Left ventricle myocardium inferior (tissue), 1 donor: ENCODE measurements around the gene PDZD2. TPM values are rescaled to one million over a fixed set of nuclear protein-coding genes. Genes with fewer than 3 reads are reported as not detected.

Experiments
- DNase-seq: peaks from one replicate; pipeline ENCODE4 v3.0.0-alpha.2; 2020
- H3K27ac ChIP-seq: fragments of 200-600 bp; replicated peaks from 2 replicates; pipeline ENCODE4 v1.8.0; 2021
- H3K27me3 ChIP-seq: fragments of 200-600 bp; 2 replicates; pipeline ENCODE4 v1.8.0; 2021; ENCODE audit warnings: low read depth
- H3K36me3 ChIP-seq: fragments of 200-600 bp; 2 replicates; pipeline ENCODE4 v1.8.0; 2021
- H3K4me1 ChIP-seq: fragments of 200-600 bp; 2 replicates; pipeline ENCODE4 v1.8.0; 2021
- H3K4me3 ChIP-seq: fragments of 200-600 bp; 2 replicates; pipeline ENCODE4 v1.8.0; 2021; ENCODE audit warnings: mild to moderate bottlenecking, moderate library complexity
- H3K9me3 ChIP-seq: fragments of 200-600 bp; replicated peaks from 2 replicates; pipeline ENCODE4 v1.8.0; 2021
- CTCF ChIP-seq: fragments of 200-600 bp; IDR thresholded peaks from 2 replicates; pipeline ENCODE4 v1.8.0; 2021; ENCODE audit warnings: antibody characterized with exemption, mild to moderate bottlenecking, borderline replicate concordance
- intact Hi-C: fragments of 100-400 bp; cut with micrococcal nuclease; formaldehyde crosslinking; loops from one replicate; pipeline ENCODE4 v1.11.0; 2022
- total RNA-seq: library from RNA; stranded (reverse); fragmentation: NEBNext Ultra II Directional; extraction: Animal tissue kit (Norgen Biotek cat#: 25700); gene quantifications from one replicate; pipeline ENCODE4 v1.2.1, GENCODE V29; 2021
- donor health status: DM: no; HTN: yes; CAD: no; lungs with severe emphysema.

PDZD2 gene
- total RNA-seq, 1 donor from 2014 or later, result 120 TPM

GRCh38 chr5:32147959-32148358 lies 509.0 kb downstream of the PDZD2 start:
- Histone ChIP-seq H3K4me1 (peaks cover 98% of the 10 kb centered on the region), H3K9me3 (no peaks in the 10 kb centered on the region), H3K4me3 (no peak overlapping the region), H3K27me3 (no peaks in the 10 kb centered on the region), H3K27ac (peak overlapping the region; percentile 71), H3K36me3 (no peaks in the 10 kb centered on the region)
- TF ChIP-seq CTCF, result no peak
- DNase-seq, result no peak
- intact Hi-C loops, result no loop called here

- H3K27ac ChIP-seq, result peak overlapping the region; percentile 58
- H3K27me3 ChIP-seq, result no peaks in the 10 kb centered on the region
- no peaks in the 10 kb centered on the region for H3K36me3 ChIP-seq
- no peak overlapping the region for H3K4me3 ChIP-seq
- no peaks in the 10 kb centered on the region for H3K9me3 ChIP-seq
- DNase-seq, result no peak
- TF ChIP-seq CTCF, result no peak
- intact Hi-C loops, result no loop called here
- peaks cover 100% of the 10 kb centered on the region for H3K4me1 ChIP-seq
Observed at GRCh38 chr5:32150366-32150765, 511.4 kb downstream of the PDZD2 start.

- no peak overlapping the region for H3K4me3 ChIP-seq
- TF ChIP-seq CTCF, result no peak
- H3K27ac ChIP-seq, result peak overlapping the region; percentile 58
- DNase-seq, result no peak
- no peaks in the 10 kb centered on the region for H3K27me3 ChIP-seq
- no peaks in the 10 kb centered on the region for H3K36me3 ChIP-seq
- no peaks in the 10 kb centered on the region for H3K9me3 ChIP-seq
- intact Hi-C loops, result no loop called here
- peaks cover 93% of the 10 kb centered on the region for H3K4me1 ChIP-seq
Observed at GRCh38 chr5:32151198-32151597, 512.3 kb downstream of the PDZD2 start.

GRCh38 chr5:32153723-32154122 lies 514.8 kb downstream of the PDZD2 start:
- Histone ChIP-seq H3K4me1 (peaks cover 91% of the 10 kb centered on the region), H3K36me3 (no peaks in the 10 kb centered on the region), H3K4me3 (no peak overlapping the region), H3K27me3 (no peaks in the 10 kb centered on the region), H3K9me3 (no peaks in the 10 kb centered on the region), H3K27ac (peak overlapping the region; percentile 53)
- DNase-seq, result no peak
- intact Hi-C loops, result no loop called here
- TF ChIP-seq CTCF, result no peak

- intact Hi-C loops, result no loop called here
- H3K4me1 ChIP-seq, result peaks cover 91% of the 10 kb centered on the region
- no peak overlapping the region for H3K27ac ChIP-seq
- no peak for TF ChIP-seq CTCF
- no peaks in the 10 kb centered on the region for H3K27me3 ChIP-seq
- H3K4me3 ChIP-seq, result no peak overlapping the region
- no peak for DNase-seq
- H3K36me3 ChIP-seq, result no peaks in the 10 kb centered on the region
- H3K9me3 ChIP-seq, result no peaks in the 10 kb centered on the region
Observed at GRCh38 chr5:32155211-32155610, 516.3 kb downstream of the PDZD2 start.

GRCh38 chr5:32156635-32157034 lies 517.7 kb downstream of the PDZD2 start:
- Histone ChIP-seq H3K9me3 (no peaks in the 10 kb centered on the region), H3K27ac (peak overlapping the region; percentile 7), H3K27me3 (no peaks in the 10 kb centered on the region), H3K4me3 (no peak overlapping the region), H3K4me1 (peaks cover 81% of the 10 kb centered on the region), H3K36me3 (no peaks in the 10 kb centered on the region)
- TF ChIP-seq CTCF, result no peak
- intact Hi-C loops, result no loop called here
- no peak for DNase-seq
